HCT116 (cell line): Measurements from ENCODE around the gene MED13L.

Source experiments
- CBX3 ChIP-seq: IDR thresholded peaks from 2 replicates; pipeline ENCODE4 v1.6.1; 2012; ENCODE audit warnings: low read depth
- CEBPB ChIP-seq: IDR thresholded peaks from 2 replicates; pipeline ENCODE4 v1.6.1; 2012; ENCODE audit warnings: low read depth
- EGR1 ChIP-seq: IDR thresholded peaks from 2 replicates; pipeline ENCODE4 v1.6.1; 2012; ENCODE audit warnings: low read depth
- EZH2 ChIP-seq: fragments of 200-600 bp; sonication (generic); IDR thresholded peaks from 2 replicates; pipeline ENCODE4 v1.6.1; 2017; ENCODE audit warnings: antibody characterized with exemption, mixed run types
- JUND ChIP-seq: IDR thresholded peaks from 2 replicates; pipeline ENCODE4 v1.6.1; 2012
- POLR2A ChIP-seq: IDR thresholded peaks from 2 replicates; pipeline ENCODE4 v1.7.0; 2011; ENCODE audit warnings: borderline replicate concordance; ENCODE audit not compliant: insufficient read depth, insufficient read length; ENCODE audit errors: extremely low read depth
- POLR2AphosphoS5 ChIP-seq: IDR thresholded peaks from 2 replicates; pipeline ENCODE4 v1.6.1; 2011; ENCODE audit warnings: mild to moderate bottlenecking, low read depth, low read length, moderate library complexity
- RAD21 ChIP-seq: IDR thresholded peaks from 2 replicates; pipeline ENCODE4 v1.6.1; 2012; ENCODE audit warnings: low read depth, mild to moderate bottlenecking
- TCF7L2 ChIP-seq: IDR thresholded peaks from 2 replicates; pipeline ENCODE4 v1.7.0; 2011; ENCODE audit warnings: borderline replicate concordance, inconsistent platforms; ENCODE audit not compliant: insufficient read depth, insufficient read length; ENCODE audit errors: extremely low read depth
- ZNF274 ChIP-seq: fragments of 200-500 bp; sonication (Bioruptor generic); IDR thresholded peaks from 2 replicates; pipeline ENCODE4 v1.6.1; 2014; ENCODE audit warnings: mild to moderate bottlenecking, low read depth, low read length, inconsistent platforms
- TF ChIP-seq, protein P1 (sequence below): IDR thresholded peaks from 2 replicates; pipeline ENCODE4 v1.6.1; 2012; ENCODE audit warnings: low read depth
- TF ChIP-seq, protein P2 (sequence below), 3 experiments: fragments of 200-600 bp in 1 of 3; sonication (generic) in 1 of 3; IDR thresholded peaks in 2 of 3; conservative IDR thresholded peaks in 1 of 3; 2 replicates each; pipeline ENCODE4 v1.5.1; 2012 to 2017; ENCODE audit warnings: low read depth in 2 of 3, low read length in 2 of 3, antibody characterized with exemption in 1 of 3, borderline replicate concordance in 1 of 3, control low read depth in 1 of 3, mild to moderate bottlenecking in 1 of 3, mixed read lengths in 1 of 3, mixed run types in 1 of 3, moderate library complexity in 1 of 3; ENCODE audit not compliant: insufficient read depth in 1 of 3

DNA sequence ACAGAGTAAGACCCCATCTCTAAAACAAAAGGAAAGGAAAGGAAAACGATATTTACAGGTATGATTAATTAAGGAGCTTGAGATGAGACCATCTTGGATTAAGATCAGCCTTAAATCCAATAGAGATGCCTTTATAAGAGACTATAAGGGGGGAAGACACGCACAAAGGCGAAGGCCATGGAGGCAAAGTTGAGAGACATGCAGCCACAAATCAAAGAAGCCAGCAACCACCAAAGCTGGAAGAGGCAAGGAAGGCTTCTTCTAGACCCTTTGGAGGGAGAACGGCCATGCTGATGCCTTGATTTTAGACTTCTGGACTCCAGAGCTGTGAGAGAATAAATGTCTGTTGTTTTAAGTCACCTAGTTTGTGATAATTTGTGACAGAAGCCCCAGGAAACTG, 39.6 kb upstream of the MED13L start:
- TF ChIP-seq, protein P1, sequence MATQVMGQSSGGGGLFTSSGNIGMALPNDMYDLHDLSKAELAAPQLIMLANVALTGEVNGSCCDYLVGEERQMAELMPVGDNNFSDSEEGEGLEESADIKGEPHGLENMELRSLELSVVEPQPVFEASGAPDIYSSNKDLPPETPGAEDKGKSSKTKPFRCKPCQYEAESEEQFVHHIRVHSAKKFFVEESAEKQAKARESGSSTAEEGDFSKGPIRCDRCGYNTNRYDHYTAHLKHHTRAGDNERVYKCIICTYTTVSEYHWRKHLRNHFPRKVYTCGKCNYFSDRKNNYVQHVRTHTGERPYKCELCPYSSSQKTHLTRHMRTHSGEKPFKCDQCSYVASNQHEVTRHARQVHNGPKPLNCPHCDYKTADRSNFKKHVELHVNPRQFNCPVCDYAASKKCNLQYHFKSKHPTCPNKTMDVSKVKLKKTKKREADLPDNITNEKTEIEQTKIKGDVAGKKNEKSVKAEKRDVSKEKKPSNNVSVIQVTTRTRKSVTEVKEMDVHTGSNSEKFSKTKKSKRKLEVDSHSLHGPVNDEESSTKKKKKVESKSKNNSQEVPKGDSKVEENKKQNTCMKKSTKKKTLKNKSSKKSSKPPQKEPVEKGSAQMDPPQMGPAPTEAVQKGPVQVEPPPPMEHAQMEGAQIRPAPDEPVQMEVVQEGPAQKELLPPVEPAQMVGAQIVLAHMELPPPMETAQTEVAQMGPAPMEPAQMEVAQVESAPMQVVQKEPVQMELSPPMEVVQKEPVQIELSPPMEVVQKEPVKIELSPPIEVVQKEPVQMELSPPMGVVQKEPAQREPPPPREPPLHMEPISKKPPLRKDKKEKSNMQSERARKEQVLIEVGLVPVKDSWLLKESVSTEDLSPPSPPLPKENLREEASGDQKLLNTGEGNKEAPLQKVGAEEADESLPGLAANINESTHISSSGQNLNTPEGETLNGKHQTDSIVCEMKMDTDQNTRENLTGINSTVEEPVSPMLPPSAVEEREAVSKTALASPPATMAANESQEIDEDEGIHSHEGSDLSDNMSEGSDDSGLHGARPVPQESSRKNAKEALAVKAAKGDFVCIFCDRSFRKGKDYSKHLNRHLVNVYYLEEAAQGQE: no peak
- TF ChIP-seq EZH2: no peak
- TF ChIP-seq JUND: no peak
- no peak for TF ChIP-seq POLR2AphosphoS5
- no peak for TF ChIP-seq CEBPB
- TF ChIP-seq POLR2A: no peak
- TF ChIP-seq, protein P2, sequence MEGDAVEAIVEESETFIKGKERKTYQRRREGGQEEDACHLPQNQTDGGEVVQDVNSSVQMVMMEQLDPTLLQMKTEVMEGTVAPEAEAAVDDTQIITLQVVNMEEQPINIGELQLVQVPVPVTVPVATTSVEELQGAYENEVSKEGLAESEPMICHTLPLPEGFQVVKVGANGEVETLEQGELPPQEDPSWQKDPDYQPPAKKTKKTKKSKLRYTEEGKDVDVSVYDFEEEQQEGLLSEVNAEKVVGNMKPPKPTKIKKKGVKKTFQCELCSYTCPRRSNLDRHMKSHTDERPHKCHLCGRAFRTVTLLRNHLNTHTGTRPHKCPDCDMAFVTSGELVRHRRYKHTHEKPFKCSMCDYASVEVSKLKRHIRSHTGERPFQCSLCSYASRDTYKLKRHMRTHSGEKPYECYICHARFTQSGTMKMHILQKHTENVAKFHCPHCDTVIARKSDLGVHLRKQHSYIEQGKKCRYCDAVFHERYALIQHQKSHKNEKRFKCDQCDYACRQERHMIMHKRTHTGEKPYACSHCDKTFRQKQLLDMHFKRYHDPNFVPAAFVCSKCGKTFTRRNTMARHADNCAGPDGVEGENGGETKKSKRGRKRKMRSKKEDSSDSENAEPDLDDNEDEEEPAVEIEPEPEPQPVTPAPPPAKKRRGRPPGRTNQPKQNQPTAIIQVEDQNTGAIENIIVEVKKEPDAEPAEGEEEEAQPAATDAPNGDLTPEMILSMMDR (IDR thresholded peaks at IDR 0.05 in 2 of 3, conservative IDR thresholded peaks at IDR 0.05 in 1 of 3; ENCODE audit: borderline replicate concordance in 1 of 3, insufficient read depth in 1 of 3, low read depth in 2 of 3, low read length in 2 of 3): no peak
- TF ChIP-seq RAD21: no peak
- TF ChIP-seq CBX3: no peak
- no peak for TF ChIP-seq EGR1
- TF ChIP-seq TCF7L2: no peak
- TF ChIP-seq ZNF274: no peak
